ENCODE data around the gene KHK.
"Not testable (repeated sequence)": the region's sequence is repeated elsewhere in the genome, so short reads cannot be mapped to it uniquely, and the experiment has no call there.

Gene KHK

DNA sequence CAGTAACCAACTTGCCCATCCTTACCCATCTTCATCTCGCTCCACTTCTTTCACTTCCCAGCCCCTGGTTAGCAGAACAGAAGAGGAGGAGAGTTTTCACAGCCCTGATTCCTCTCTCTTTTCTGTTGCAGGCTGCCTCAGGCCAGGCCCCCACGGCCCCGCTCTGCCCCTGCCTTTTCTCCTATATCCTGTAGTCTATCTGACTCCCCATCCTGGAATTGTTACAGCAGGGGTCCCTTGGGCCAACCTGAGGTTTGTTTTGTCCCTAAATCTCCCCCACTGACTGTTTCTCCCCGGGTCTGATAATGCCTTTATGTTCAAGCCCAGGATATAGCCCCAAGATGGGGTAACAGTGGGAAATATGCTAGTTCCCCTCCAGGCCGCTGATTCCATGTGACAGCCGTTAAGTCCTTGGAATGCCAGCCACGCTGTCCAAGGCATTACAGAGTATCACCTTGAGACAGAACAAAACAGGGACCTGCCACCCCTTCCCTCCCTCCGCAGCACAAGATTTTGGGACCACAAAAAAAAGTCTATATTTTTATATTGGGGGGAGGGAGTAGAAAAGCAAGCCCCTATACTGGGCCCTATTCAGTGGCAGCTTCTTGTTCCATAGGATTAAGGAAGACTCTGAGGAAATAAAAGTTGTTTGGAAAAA is 16.5 kb upstream of the KHK start:
- H3K4me1 ChIP-seq (ENCODE audit: insufficient read depth, low read length): peaks cover 25% of the 10 kb centered on the region
- peaks cover 49% of the 10 kb centered on the region for H3K36me3 ChIP-seq (ENCODE audit: insufficient read depth, low read length)
- H3K27me3 ChIP-seq (ENCODE audit: insufficient read depth, low read length): no peaks in the 10 kb centered on the region
- no peaks in the 10 kb centered on the region for H3K9me3 ChIP-seq (ENCODE audit: low read length)
- peak overlapping the region; percentile 92 for H3K4me3 ChIP-seq (ENCODE audit: low read length)
- no peak overlapping the region for H2AFZ ChIP-seq (ENCODE audit: low read depth, low read length)

DNA sequence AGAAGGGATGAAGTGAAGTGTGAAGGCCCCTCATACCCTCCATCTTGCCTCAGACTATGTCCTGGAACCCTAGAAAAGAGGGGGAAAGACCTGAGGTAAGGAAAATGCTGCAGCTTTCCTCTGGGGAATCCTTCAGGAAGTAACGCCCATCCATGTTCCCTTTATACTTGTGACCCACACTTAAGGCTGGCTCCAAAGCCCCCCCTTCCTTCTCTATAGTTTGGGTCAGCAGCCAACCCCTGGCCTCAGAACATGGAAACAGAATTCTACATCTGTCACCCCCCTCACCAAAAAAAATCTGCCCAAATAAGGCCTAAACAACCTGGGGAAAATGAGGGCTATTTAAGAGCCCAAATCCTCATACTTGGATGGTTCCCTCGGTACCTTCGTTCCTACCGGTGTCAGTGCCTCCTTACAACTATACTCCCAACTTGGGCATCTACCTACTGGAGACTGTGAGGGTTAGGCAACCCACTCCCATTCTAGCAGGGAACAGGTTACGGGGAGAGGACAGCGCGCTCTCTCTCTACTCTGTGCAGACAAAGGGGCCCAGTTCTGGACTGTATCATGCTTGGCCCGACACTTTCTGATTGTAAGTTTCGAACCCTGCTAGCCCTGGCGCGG is 15.8 kb upstream of the KHK start:
- Histone ChIP-seq H3K27me3 (ENCODE audit: insufficient read depth, low read length) (no peaks in the 10 kb centered on the region), H2AFZ (ENCODE audit: low read depth, low read length) (no peak overlapping the region), H3K36me3 (ENCODE audit: insufficient read depth, low read length) (peaks cover 42% of the 10 kb centered on the region), H3K9me3 (ENCODE audit: low read length) (no peaks in the 10 kb centered on the region), H3K4me3 (ENCODE audit: low read length) (peak overlapping the region; percentile 92), H3K4me1 (ENCODE audit: insufficient read depth, low read length) (peaks cover 25% of the 10 kb centered on the region)

DNA sequence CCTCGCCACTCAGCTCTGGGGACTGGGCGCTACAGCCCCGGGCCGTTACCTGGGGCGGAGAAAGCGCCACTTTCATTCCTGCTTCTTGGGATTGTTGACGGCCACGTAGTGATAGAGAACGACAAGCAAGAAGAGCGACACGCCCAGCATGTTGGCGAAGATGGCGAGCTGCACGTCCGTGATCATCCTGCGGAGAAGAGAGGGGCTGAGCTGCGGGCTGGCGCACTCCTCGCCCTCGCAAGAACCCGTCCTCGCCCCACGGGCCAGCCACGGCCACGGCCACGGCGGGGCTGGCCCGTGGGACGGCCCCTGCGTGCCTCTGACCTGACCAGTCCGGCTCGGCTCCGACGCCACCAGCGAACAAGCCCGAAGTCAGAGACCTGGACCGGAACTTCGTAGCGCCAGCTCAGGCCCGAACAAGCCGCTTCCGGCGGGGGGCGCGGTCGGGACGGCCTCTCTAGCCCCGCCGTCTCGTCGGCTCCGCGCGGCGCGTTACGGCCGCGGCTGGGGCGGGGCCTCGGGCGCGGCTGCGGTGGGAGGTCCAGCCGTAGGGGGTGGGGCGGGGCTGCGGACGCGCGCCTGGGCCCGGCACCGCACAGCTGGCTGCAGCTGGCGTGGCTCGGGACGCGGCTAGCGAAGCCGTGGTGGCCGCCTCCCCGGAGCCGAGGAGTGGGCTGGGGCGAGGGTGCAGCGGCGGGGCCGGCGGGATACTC is 15.1 kb upstream of the KHK start, which contains the start of gene OST4:
Gene OST4, minus strand, starts transcription at position 378 of the 713 bp plus-strand sequence.
- H3K27me3 ChIP-seq (ENCODE audit: insufficient read depth, low read length): no peaks in the 10 kb centered on the region
- H2AFZ ChIP-seq (ENCODE audit: low read depth, low read length): peak within 1 kb of the TSS; percentile 76
- peak within 1 kb of the TSS; percentile 92 for H3K4me3 ChIP-seq (ENCODE audit: low read length)
- no peaks in the 10 kb centered on the region for H3K9me3 ChIP-seq (ENCODE audit: low read length)
- H3K4me1 ChIP-seq (ENCODE audit: insufficient read depth, low read length): peaks cover 31% of the 10 kb centered on the region
- H3K36me3 ChIP-seq (ENCODE audit: insufficient read depth, low read length): peaks cover 36% of the 10 kb centered on the region

DNA sequence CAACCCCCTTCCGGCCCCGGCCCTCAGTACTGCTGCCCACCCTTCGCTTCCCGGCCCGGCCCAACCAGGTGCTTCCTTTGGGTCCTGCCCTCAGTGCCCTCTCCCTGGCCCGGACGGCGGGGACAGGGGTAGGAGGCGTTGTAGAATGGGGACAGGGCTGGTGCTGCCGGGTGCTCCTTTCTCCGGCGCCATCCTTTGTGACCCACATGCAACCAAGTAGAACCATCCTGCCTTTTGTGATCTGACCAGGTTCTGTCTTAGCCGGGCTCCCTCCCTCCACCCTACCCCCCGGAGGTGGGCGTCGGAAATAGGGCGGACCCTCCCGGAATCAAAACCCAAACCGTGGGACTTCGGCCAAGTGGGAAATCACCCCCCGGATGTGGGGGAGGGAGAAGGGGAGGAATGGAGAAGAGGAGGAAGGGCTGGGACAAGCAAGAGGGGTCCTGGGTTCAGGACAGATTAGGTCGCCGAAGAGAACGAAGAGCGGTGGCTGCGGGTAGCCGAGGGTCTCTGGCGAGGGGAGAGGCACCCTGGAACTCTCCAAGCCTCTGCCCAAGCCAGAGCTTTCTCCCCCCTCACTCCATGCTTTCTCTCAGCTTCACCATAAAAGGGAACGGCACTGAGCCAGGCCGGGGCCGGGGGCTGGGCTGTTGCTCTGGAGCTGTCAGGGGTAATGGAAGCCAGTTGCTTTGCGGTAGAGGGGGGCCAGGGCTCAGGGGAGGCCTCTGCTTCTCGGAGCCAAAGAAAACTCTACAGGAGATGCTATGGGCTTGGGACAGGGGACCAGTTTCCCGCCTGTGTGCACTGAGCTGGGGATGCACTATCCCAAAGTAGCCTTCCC is 14.4 kb upstream of the KHK start:
- peaks cover 33% of the 10 kb centered on the region for H3K36me3 ChIP-seq (ENCODE audit: insufficient read depth, low read length)
- peak overlapping the region; percentile 92 for H3K4me3 ChIP-seq (ENCODE audit: low read length)
- no peaks in the 10 kb centered on the region for H3K27me3 ChIP-seq (ENCODE audit: insufficient read depth, low read length)
- H2AFZ ChIP-seq (ENCODE audit: low read depth, low read length): peak overlapping the region; percentile 76
- H3K9me3 ChIP-seq (ENCODE audit: low read length): no peaks in the 10 kb centered on the region
- peaks cover 37% of the 10 kb centered on the region for H3K4me1 ChIP-seq (ENCODE audit: insufficient read depth, low read length)

DNA sequence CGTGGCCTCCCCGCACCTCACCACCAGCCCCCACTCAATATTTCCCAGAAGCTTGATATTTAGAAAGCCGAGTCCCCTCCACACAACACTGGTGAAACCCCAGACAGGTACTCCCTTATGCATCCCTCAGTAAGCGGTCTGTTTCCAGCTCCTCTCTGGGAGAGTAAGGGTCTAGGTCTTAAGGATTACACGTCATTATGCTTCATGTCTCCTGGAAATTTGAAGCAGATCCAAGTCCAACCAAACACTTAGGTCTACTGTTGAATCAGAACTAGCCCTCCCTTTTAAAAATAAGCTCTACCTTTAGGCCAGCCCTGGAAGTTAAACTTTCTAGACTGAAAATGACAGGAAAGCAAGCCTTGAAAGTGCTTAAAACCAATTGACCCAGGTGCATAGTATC is 13.7 kb upstream of the KHK start:
- Histone ChIP-seq H3K4me1 (ENCODE audit: insufficient read depth, low read length) (peaks cover 38% of the 10 kb centered on the region), H3K27me3 (ENCODE audit: insufficient read depth, low read length) (no peaks in the 10 kb centered on the region), H3K4me3 (ENCODE audit: low read length) (peak overlapping the region; percentile 92), H2AFZ (ENCODE audit: low read depth, low read length) (peak overlapping the region; percentile 76), H3K36me3 (ENCODE audit: insufficient read depth, low read length) (peaks cover 26% of the 10 kb centered on the region), H3K9me3 (ENCODE audit: low read length) (no peaks in the 10 kb centered on the region)

DNA sequence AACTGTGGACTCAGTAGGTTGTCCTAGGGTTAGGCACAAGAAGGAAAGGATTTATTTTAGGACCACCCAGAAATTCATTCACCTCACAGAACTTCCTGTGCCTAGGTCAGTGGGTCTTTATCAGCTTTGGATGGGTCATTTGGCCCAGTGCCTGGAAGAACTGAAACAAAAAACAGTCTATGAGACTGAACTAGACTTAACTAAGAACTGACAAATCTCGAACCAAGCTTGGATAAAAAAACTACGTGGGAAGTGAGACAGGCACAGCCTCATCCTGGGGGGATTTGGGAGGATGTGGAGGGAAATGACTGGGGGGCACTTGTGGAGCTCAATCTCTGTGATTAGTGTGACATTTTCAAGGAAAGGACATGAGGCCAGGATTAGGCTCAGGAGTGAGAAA is 12.8 kb upstream of the KHK start:
- peaks cover 18% of the 10 kb centered on the region for H3K36me3 ChIP-seq (ENCODE audit: insufficient read depth, low read length)
- no peaks in the 10 kb centered on the region for H3K9me3 ChIP-seq (ENCODE audit: low read length)
- peaks cover 44% of the 10 kb centered on the region for H3K4me1 ChIP-seq (ENCODE audit: insufficient read depth, low read length)
- H3K27me3 ChIP-seq (ENCODE audit: insufficient read depth, low read length): no peaks in the 10 kb centered on the region
- H2AFZ ChIP-seq (ENCODE audit: low read depth, low read length): no peak overlapping the region
- no peak overlapping the region for H3K4me3 ChIP-seq (ENCODE audit: low read length)

DNA sequence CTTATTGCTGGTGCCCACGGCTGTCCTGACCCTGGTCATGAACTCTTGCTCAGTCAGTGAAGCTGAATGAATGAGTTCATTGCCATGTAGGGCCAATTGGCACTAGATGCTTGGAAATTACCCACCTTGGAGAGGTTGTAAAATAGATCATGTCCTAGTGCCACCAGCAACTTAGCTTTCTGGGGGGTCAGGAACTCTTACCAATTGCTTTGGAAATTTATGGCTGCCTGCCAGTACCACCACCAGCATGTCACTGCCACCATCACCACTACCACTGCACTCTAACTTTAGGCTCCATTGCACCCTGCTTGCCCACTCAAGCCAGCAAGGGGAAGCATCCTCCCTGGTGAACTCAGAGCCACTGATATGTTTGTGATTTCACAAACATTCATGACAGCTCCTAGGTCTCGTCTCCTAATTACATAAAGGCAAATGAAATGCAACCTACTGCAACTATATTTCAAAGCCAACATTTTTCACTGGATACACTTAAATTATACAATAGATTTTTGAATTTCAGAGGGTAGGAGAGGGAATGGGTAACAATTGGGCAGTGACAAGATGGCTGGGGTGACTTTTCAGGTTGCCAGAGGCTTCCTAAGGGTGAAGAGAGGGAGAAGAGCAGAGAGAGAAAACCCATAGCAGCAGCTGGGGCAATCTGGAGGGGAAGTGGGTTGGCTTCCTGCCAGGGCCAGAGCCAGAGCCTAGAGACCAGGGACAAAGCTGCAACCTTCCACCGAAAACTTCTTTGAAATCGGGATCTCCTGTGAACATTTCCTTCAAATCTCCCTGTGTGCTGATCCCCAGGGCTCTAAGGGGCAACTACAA is 11.6 kb upstream of the KHK start:
- H3K4me3 ChIP-seq (ENCODE audit: low read length): no peak overlapping the region
- H3K4me1 ChIP-seq (ENCODE audit: insufficient read depth, low read length): peaks cover 39% of the 10 kb centered on the region
- H3K36me3 ChIP-seq (ENCODE audit: insufficient read depth, low read length): peaks cover 6% of the 10 kb centered on the region
- no peaks in the 10 kb centered on the region for H3K27me3 ChIP-seq (ENCODE audit: insufficient read depth, low read length)
- H2AFZ ChIP-seq (ENCODE audit: low read depth, low read length): no peak overlapping the region
- H3K9me3 ChIP-seq (ENCODE audit: low read length): no peaks in the 10 kb centered on the region

DNA sequence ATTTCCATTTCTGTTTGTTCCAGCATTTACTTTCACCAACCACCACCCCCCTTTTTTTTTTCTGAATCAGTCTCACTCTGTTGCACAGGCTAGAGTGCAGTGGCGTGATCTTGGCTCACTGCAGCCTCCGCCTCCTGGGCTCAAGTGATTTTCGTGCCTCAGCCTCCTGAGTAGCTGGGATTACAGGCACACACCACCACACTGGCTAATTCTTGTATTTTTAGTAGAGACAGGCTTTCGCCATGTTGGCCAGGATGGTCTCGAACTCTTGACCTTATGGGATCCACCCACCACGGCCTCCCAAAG is 11.1 kb upstream of the KHK start:
- H3K27me3 ChIP-seq (ENCODE audit: insufficient read depth, low read length); H3K4me3 ChIP-seq (ENCODE audit: low read length); H3K9me3 ChIP-seq (ENCODE audit: low read length); H3K36me3 ChIP-seq (ENCODE audit: insufficient read depth, low read length); H2AFZ ChIP-seq (ENCODE audit: low read depth, low read length): not testable (repeated sequence)
- peaks cover 34% of the 10 kb centered on the region for H3K4me1 ChIP-seq (ENCODE audit: insufficient read depth, low read length)

DNA sequence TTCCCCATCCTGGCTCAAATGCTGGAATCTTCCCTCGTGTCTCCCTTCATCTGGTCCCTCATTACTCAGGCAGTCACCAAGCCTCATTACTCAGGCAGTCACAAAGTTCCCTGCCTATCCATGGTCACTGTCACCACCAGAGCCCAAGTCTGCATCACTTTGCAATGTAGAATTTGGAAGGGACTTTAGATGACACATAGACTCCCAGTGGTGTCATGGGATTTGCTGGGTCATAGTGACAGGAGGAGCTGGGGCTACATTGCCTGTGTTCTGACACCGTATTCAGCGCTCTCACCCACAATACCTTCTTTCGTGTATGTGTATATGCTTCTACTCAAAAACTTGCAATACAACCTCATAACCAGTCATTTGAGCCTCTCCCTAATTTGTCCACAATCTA is 10.2 kb upstream of the KHK start:
- Histone ChIP-seq H3K36me3 (ENCODE audit: insufficient read depth, low read length) (no peaks in the 10 kb centered on the region), H2AFZ (ENCODE audit: low read depth, low read length) (no peak overlapping the region), H3K4me3 (ENCODE audit: low read length) (no peak overlapping the region), H3K4me1 (ENCODE audit: insufficient read depth, low read length) (peaks cover 34% of the 10 kb centered on the region), H3K27me3 (ENCODE audit: insufficient read depth, low read length) (no peaks in the 10 kb centered on the region), H3K9me3 (ENCODE audit: low read length) (no peaks in the 10 kb centered on the region)

DNA sequence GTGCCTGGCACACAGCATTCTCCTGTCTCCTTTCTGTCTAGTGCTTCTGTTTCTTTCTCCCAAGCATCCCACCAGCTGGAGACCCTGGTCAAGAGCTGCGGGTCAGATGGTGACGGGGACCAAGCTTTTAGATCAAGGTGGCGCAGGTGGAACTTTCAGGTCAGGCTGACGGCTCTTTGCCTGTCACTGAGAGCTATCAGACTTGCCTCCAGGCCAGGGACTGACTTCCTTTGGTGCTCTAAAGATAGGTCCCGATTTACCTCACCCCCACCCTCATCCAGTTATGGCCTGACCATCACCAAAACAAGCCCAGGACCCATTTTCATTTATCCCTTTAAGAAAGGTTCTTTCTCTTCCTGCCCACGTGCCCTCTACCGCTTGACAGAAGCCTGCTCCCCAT is 9.3 kb upstream of the KHK start:
- Histone ChIP-seq H3K4me3 (ENCODE audit: low read length) (no peak overlapping the region), H3K27me3 (ENCODE audit: insufficient read depth, low read length) (no peaks in the 10 kb centered on the region), H3K36me3 (ENCODE audit: insufficient read depth, low read length) (no peaks in the 10 kb centered on the region), H3K9me3 (ENCODE audit: low read length) (no peaks in the 10 kb centered on the region), H3K4me1 (ENCODE audit: insufficient read depth, low read length) (peaks cover 35% of the 10 kb centered on the region), H2AFZ (ENCODE audit: low read depth, low read length) (no peak overlapping the region)

DNA sequence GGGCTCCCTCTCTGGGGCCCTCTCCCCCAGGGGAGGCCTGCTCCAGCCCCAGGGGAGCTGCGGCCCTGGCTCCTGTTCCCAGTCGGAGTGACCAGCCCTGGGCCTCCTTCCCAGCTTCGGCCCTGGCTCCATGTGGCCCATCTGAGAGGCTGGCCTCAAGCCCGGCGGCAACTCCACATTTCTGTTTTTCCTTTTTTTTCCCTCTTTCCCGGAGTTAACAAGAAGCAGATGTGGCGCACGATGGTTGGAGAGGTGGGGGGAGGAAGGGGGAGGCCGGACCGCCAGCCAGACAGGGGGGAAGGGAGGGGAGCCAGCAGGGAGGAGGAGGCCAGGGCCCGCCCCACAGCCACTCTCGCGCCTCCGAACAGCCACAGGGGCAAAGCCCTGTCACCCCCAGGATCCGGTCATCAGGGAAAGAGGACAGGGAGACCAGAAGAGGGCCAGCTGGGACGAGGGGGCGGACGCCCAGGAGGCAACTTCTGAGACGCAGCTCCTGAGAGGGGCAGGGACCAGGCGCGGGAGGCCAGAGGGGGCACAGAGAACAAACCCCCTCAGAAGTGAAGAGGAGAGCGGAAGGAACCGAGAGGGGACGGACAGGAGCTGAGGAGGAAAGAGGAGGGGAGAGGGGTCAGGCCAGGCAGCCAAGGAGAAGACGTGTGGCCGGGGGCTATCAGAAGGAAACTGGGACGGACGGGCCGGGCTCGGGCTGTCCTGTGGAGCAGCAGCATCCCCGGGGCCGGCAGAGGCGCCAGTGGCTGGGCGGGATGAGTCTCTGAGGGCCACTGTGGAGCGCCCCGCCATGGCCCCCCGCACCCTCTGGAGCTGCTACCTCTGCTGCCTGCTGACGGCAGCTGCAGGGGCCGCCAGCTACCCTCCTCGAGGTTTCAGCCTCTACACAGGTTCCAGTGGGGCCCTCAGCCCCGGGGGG is 8.0 kb upstream of the KHK start, which contains the start of gene EMILIN1:
Gene EMILIN1, plus strand, starts transcription at position 349 of the 928 bp plus-strand sequence. Its CDS starts 451 bp downstream, at position 800.
- no peaks in the 10 kb centered on the region for H3K36me3 ChIP-seq (ENCODE audit: insufficient read depth, low read length)
- peak within 1 kb of the TSS; percentile 64 for H2AFZ ChIP-seq (ENCODE audit: low read depth, low read length)
- H3K9me3 ChIP-seq (ENCODE audit: low read length): no peaks in the 10 kb centered on the region
- H3K4me1 ChIP-seq (ENCODE audit: insufficient read depth, low read length): peaks cover 29% of the 10 kb centered on the region
- H3K27me3 ChIP-seq (ENCODE audit: insufficient read depth, low read length): no peaks in the 10 kb centered on the region
- no peak within 1 kb of the TSS for H3K4me3 ChIP-seq (ENCODE audit: low read length)
